ENCODE measurements around the gene NECTIN2.

NECTIN2 gene

DNA sequence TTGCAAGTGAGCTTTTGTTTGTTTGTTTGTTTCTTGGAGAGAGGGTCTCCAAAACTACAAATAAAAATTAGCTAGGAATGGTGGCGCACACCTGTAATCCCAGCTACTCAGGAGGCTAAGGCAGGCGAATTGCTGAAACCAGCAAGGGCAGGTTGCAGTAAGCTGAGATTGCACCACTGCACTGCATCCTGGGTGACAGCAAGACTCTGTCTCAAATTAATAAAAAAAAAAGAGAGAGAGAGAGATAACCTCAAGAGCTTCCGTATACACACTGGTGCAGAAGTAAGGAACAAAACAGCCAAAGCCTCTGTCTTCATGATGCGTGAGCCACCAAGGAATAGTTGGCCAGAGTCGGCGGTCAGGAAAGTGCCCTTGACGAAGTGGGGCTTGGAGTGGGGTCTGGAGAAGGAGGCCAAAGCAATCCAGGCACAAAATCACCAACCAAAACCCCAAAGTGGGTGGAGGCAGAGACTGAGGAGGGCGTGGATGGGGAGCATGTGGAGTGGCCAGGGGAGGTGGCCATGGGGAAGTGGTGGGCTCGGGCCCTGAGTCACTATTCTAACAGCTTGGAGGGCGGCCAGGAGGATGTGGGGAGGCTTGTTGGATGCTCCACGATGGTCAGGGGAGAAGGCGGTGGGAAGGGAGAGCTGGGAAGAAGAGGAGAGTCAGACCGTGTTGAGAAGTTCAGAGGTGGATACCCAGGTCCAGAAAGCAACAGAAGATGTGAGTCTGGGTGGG, 23.8 kb downstream of the NECTIN2 start:
- no peak for DNase-seq (ENCODE audit: low read depth, low spot score)
- no peak for TF ChIP-seq EZH2 (IDR thresholded peaks at IDR 0.05)
- no peak for TF ChIP-seq POLR2AphosphoS5 (IDR thresholded peaks at IDR 0.05; ENCODE audit: borderline replicate concordance, low read depth, low read length)
- TF ChIP-seq FOXP2 (optimal IDR thresholded peaks at IDR 0.05; ENCODE audit: control extremely low read depth, extremely low read length, insufficient read depth), result no peak
- H3K4me3 ChIP-seq, result no peak overlapping the region
- no peaks in the 10 kb centered on the region for H3K9me3 ChIP-seq (ENCODE audit: low read depth, low read length)
- peaks cover 10% of the 10 kb centered on the region for H3K36me3 ChIP-seq (ENCODE audit: insufficient read depth, low read length)
- no peak overlapping the region for H3K9ac ChIP-seq (ENCODE audit: insufficient read length)
- H3K27ac ChIP-seq, result no peak overlapping the region

GRCh38 chr19:44871809-44872208, 25.7 kb downstream of the NECTIN2 start:
- no peak for DNase-seq (ENCODE audit: low read depth, low spot score)
- no peak overlapping the region for H3K4me3 ChIP-seq
- H3K9me3 ChIP-seq (ENCODE audit: low read depth, low read length), result no peaks in the 10 kb centered on the region
- H3K36me3 ChIP-seq (ENCODE audit: insufficient read depth, low read length), result peaks cover 20% of the 10 kb centered on the region
- H3K9ac ChIP-seq (ENCODE audit: insufficient read length), result no peak overlapping the region
- no peak for TF ChIP-seq POLR2AphosphoS5 (IDR thresholded peaks at IDR 0.05; ENCODE audit: borderline replicate concordance, low read depth, low read length)
- TF ChIP-seq EZH2 (IDR thresholded peaks at IDR 0.05), result no peak
- TF ChIP-seq FOXP2 (optimal IDR thresholded peaks at IDR 0.05; ENCODE audit: control extremely low read depth, extremely low read length, insufficient read depth), result no peak
- no peak overlapping the region for H3K27ac ChIP-seq

GRCh38 chr19:44872661-44873060, 26.6 kb downstream of the NECTIN2 start:
- Histone ChIP-seq H3K27ac (no peak overlapping the region), H3K9ac (ENCODE audit: insufficient read length) (no peak overlapping the region), H3K9me3 (ENCODE audit: low read depth, low read length) (no peaks in the 10 kb centered on the region), H3K36me3 (ENCODE audit: insufficient read depth, low read length) (peaks cover 20% of the 10 kb centered on the region), H3K4me3 (no peak overlapping the region)
- TF ChIP-seq FOXP2 (optimal IDR thresholded peaks at IDR 0.05; ENCODE audit: control extremely low read depth, extremely low read length, insufficient read depth) (no peak), EZH2 (IDR thresholded peaks at IDR 0.05) (no peak), POLR2AphosphoS5 (IDR thresholded peaks at IDR 0.05; ENCODE audit: borderline replicate concordance, low read depth, low read length) (no peak)
- no peak for DNase-seq (ENCODE audit: low read depth, low spot score)

DNA sequence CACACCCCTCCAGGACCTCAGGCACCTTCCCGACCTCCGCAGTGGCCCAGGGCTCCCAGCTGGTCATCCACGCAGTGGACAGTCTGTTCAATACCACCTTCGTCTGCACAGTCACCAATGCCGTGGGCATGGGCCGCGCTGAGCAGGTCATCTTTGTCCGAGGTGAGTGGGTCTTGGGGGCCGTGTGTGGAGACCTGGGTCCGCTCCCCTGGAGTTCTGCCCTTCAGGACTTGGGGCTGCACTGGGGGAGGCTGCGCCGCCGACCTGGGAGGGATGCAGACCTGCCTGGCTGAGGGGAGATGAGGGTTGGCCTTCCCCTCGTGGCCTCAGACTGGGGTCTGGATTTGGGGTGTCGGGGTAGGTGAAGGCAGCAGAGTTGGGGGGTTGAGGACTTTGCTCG, 28.2 kb downstream of the NECTIN2 start:
- no peak overlapping the region for H3K9ac ChIP-seq (ENCODE audit: insufficient read length)
- H3K4me3 ChIP-seq, result no peak overlapping the region
- H3K9me3 ChIP-seq (ENCODE audit: low read depth, low read length), result no peaks in the 10 kb centered on the region
- no peak overlapping the region for H3K27ac ChIP-seq
- peaks cover 20% of the 10 kb centered on the region for H3K36me3 ChIP-seq (ENCODE audit: insufficient read depth, low read length)
- TF ChIP-seq POLR2AphosphoS5 (IDR thresholded peaks at IDR 0.05; ENCODE audit: borderline replicate concordance, low read depth, low read length) (no peak), FOXP2 (optimal IDR thresholded peaks at IDR 0.05; ENCODE audit: control extremely low read depth, extremely low read length, insufficient read depth) (no peak), EZH2 (IDR thresholded peaks at IDR 0.05) (no peak)
- DNase-seq (ENCODE audit: low read depth, low spot score), result no peak

- no peak overlapping the region for H3K27ac ChIP-seq
- no peaks in the 10 kb centered on the region for H3K9me3 ChIP-seq (ENCODE audit: low read depth, low read length)
- H3K9ac ChIP-seq (ENCODE audit: insufficient read length), result no peak overlapping the region
- no peak overlapping the region for H3K4me3 ChIP-seq
- H3K36me3 ChIP-seq (ENCODE audit: insufficient read depth, low read length), result peaks cover 20% of the 10 kb centered on the region
- DNase-seq (ENCODE audit: low read depth, low spot score), result no peak
- TF ChIP-seq FOXP2 (optimal IDR thresholded peaks at IDR 0.05; ENCODE audit: control extremely low read depth, extremely low read length, insufficient read depth) (no peak), EZH2 (IDR thresholded peaks at IDR 0.05) (no peak), POLR2AphosphoS5 (IDR thresholded peaks at IDR 0.05; ENCODE audit: borderline replicate concordance, low read depth, low read length) (no peak)
Observed at GRCh38 chr19:44875666-44876451, 29.8 kb downstream of the NECTIN2 start.

GRCh38 chr19:44876930-44877535, 30.9 kb downstream of the NECTIN2 start:
- H3K27ac ChIP-seq, result no peak overlapping the region
- H3K9me3 ChIP-seq (ENCODE audit: low read depth, low read length), result no peaks in the 10 kb centered on the region
- DNase-seq (ENCODE audit: low read depth, low spot score), result no peak
- no peak overlapping the region for H3K4me3 ChIP-seq
- no peak overlapping the region for H3K9ac ChIP-seq (ENCODE audit: insufficient read length)
- TF ChIP-seq POLR2AphosphoS5 (IDR thresholded peaks at IDR 0.05; ENCODE audit: borderline replicate concordance, low read depth, low read length), result no peak
- TF ChIP-seq EZH2 (IDR thresholded peaks at IDR 0.05), result no peak
- no peak for TF ChIP-seq FOXP2 (optimal IDR thresholded peaks at IDR 0.05; ENCODE audit: control extremely low read depth, extremely low read length, insufficient read depth)
- H3K36me3 ChIP-seq (ENCODE audit: insufficient read depth, low read length), result peaks cover 20% of the 10 kb centered on the region

- DNase-seq (ENCODE audit: low read depth, low spot score), result no peak
Observed at GRCh38 chr19:44878120-44878865, 32.2 kb downstream of the NECTIN2 start.

More at GRCh38 chr19:44878120-44878865, 32.2 kb downstream of the NECTIN2 start:
- no peak overlapping the region for H3K27ac ChIP-seq
- peaks cover 13% of the 10 kb centered on the region; the same call in 1 of the 2 replicates for H3K36me3 ChIP-seq (ENCODE audit: insufficient read depth, low read length)
- H3K9me3 ChIP-seq (ENCODE audit: low read depth, low read length), result no peaks in the 10 kb centered on the region
- no peak overlapping the region for H3K9ac ChIP-seq (ENCODE audit: insufficient read length)
- TF ChIP-seq POLR2AphosphoS5 (IDR thresholded peaks at IDR 0.05; ENCODE audit: borderline replicate concordance, low read depth, low read length) (no peak), FOXP2 (optimal IDR thresholded peaks at IDR 0.05; ENCODE audit: control extremely low read depth, extremely low read length, insufficient read depth) (no peak), EZH2 (IDR thresholded peaks at IDR 0.05) (no peak)
- H3K4me3 ChIP-seq, result no peak overlapping the region

Measured in SK-N-MC (cell line).